SW 1271 (cell line): Measurements from ENCODE around the gene KRT81.
"Not testable (repeated sequence)": the region's sequence is repeated elsewhere in the genome, so short reads cannot be mapped to it uniquely, and the experiment has no call there.

ENCODE experiments used
- DNase-seq, 2 experiments: peaks; one replicate each; lab custom pipeline; 2025; lab: John Stamatoyannopoulos, UW

The KRT81 gene

DNA sequence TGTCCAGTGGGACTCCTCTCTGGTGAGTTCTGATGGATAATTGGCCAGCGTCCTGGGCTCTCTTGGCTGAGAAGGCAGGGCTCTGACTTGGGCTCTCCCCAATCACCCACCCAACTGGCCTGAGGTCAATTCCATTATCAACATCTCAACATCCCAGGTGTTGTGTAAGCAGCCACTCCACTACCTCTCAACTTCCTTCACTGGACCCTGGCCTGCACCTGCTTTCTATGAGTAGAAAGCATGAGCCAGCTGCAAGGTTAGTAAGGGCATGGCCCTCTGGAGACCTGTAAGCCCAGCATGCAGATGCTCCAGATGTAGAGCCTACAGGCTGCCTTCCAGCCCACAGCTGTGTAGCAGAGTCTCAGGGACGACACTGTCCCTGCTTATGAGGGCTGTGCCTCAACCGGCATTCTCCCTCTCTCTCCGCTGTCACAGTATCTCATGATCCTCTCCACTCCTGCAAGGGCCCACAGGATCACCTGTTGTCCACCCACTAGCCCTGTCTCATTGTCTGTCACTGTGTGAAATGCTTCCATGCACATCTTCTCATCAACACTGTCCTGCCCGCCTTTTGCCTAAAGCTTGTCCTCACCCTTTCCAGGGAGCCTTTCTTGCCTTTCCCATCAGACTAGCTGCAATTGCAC is 5.4 kb upstream of the KRT81 start:
- no peak for DNase-seq

GRCh38 chr12:52295663-52296062 is 4.3 kb upstream of the KRT81 start:
- DNase-seq: no peak

- no peak for DNase-seq
These were observed 3.5 kb upstream of the KRT81 start for GRCh38 chr12:52294803-52295202.

DNA sequence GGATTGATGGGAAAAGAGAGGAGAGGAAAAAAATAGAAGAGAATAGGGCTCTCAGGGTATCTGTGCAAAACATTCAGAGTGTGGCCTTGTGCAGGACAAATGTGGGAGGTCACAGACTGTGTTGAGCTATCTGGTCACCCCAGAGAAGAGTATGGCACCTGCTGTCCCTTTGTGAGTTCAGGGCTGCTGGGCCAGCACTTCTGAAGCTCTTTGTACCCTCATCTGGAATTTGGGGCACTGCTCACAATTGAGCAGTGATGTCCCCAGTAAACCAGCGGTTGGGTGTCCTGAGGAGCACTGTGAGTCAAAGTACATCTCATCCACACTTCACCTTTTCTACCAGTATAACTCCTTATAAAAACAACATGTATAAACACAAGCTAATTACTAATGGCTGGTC is 2.6 kb upstream of the KRT81 start:
- DNase-seq: no peak

DNA sequence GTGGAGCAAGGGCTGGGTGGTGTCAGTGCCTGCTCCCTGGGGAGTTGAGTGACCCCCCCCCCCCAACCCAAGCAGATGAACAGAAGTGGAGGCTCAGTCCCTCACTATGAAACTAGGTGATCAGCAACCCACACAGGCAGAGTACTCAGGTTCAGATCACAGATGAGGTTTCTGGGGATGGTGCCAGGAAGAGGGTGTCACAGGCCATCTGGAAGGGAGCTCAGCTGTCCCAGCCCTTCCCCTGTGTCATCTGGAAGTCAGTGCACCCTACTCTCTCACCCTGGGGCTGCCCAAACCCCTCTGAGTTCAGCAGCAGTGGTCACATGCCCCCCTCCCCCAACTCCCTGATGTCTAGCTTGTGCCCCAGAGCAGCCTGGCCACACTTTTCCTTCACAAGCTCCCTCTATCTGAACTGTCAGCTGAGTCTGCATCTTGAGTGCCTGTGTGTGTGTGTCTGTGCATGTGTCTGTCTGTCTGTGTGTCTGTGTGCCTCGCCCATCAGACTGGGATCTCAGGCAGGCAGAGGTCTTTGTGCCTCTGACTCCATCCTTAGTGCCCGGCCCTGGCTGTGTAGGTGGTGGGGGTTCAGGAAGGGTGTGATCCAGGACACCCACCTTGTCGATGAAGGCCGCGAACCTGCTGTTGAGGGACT is 725 bp downstream of the KRT81 start:
- DNase-seq: not testable (repeated sequence)

DNA sequence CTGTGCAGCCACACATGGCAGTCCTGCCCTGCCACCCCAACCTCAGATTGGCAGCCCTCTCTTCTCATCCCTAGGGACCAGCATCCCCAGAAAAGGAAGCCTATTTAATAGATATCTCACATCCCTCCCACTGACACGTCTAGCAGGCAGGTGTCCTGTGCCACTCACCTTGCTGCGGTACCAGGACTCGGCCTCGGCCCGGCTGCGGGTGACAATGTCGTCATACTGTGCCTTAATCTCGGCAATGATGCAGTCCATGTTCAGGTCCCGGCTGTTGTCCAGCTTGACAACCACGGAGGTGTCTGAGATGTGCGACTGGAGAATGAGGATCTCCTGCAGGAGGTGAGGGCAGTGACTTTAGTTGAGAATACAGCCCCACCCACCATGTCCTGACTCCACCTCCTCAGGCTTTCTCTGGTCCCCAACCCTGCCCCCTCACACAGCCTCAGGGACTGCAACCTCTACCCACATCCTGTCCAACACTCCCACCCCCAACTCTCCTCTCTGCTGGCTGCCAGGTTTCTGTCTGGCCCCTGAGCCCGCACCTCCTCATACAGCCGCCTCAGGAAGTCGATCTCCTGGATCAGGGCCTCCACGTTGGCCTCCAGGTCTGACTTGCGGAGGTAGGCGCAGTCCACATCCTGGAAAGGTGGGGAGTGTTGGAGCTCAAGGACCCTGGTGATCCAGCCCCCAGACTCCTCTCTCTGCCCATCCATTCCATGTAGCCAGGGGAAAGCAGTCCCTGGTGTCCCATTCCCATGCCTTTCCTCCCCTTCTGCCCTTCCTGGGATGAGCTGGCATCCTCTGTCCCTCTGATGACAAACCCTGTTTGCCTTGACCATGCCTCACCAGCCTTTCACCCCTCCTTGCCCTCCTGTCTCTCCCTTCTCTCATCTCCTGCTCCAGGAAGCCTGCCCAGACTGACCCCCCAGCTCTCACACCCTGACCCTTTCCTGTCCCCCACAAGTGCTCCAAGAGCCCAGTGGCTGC is 3.2 kb downstream of the KRT81 start:
- DNase-seq: not testable (repeated sequence)

- DNase-seq: not testable (repeated sequence)
These were observed 4.2 kb downstream of the KRT81 start for GRCh38 chr12:52286857-52287785.

DNA sequence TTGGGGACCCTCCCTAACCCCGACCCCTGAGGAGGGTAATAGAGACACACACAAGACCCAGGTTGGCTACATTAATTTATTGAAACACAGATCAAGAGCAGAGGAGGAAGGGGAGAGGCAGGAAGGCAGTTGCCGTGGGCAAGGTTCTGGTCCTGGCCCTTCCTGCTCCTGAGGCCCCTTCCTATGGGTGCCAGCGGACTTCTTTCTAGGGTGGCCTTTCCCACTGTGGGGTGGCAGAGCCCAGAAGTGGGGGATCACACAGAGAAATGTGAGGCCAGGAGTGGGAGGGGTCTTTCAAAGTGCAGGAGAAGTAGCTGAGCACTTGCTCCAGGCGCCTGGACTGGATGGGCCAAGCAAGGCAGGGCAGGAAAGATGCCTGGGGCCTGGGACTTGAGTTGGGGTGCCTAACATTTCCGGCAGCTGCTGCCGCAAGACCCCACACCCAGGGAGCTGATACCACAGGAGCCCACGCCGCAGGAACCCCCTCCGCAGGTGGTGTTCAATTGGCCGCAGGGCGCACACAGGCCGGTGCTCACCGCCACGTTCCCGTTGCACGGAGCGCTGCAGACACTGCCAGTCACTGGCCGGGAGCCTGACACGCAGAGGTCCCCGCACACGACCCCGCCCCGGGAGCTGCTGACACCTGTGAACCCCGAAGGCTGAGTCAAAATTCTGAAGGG is 5.3 kb downstream of the KRT81 start:
- DNase-seq: no peak

DNA sequence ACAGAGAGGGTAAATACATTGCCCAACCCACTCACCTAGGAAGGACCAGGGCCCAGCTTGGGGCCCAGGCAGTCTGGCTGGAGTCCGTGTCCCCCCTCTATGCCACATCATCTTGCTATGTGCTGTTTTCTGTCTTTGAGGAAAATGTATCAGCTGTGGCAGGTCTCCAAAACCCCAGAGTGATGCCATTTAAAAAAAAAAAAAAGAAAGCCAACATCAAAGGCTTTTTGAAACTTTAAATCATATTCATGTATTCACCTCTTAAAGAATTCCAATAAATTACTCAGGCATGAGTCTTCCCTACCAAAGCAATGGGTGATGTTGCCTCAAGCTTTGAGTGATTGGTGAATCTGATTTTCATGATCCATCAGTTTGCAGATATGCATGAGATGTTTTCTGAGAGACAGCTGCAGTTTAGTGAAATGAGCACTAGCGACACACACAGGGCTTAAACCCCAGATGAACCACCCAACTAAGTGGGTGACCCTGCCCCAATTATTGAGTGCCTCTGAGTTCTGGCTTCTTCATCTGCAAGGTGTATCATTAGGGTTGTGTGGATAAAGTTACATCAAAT is 6.1 kb downstream of the KRT81 start:
- DNase-seq: peak; percentile 19 to 21

- DNase-seq: no peak
These were observed 6.7 kb downstream of the KRT81 start for GRCh38 chr12:52284562-52285171.

- peak; percentile 82 to 85 for DNase-seq
These were observed 10.4 kb downstream of the KRT81 start for GRCh38 chr12:52280796-52281560.

DNA sequence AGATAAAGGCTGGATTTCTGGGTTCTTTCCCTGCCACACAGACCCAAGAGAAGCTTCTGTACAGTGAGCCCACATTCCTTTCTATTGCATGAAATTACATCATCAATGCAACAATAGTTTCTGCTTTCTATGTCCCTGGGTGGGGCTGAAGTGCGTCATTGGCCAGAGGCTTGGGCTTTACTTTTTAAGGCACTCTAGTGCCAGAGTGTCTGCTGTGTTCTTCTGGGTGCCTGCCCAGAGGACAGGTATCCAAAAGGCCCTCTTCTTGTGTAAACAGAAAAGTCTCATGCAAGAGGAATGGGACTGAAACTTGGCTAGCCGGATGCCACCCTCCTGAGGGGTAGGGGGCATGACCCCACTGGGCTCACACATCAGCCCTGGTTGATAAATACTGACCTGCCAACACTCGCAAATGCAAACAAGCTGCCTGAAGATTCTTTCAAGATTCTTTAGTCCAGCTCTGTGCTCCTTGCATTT is 11.0 kb downstream of the KRT81 start:
- peak; percentile 88 to 91 for DNase-seq

- no peak for DNase-seq
These were observed 11.7 kb downstream of the KRT81 start for GRCh38 chr12:52279422-52280318.

GRCh38 chr12:52278575-52279421 is 12.5 kb downstream of the KRT81 start:
- DNase-seq: peak; percentile 38 to 57

- DNase-seq: no peak
These were observed 13.7 kb downstream of the KRT81 start for GRCh38 chr12:52277486-52278245.

GRCh38 chr12:52275686-52276085 is 15.6 kb downstream of the KRT81 start:
- no peak for DNase-seq
